Measurements from ENCODE around the gene ERBB4. TPM values are rescaled to one million over a fixed set of nuclear protein-coding genes. Genes with fewer than 3 reads are reported as not detected.

Gene ERBB4
- total and polyA plus RNA-seq, 2 of the 8 experiments (the other 6 are each of a cell fraction or from before 2014, with no cell fraction given): 0.34 to 1.3 TPM

- TF ChIP-seq ZNF274 (IDR thresholded peaks at IDR 0.05; ENCODE audit: borderline replicate concordance, extremely low read depth, low read length) (no peak), CREB1 (IDR thresholded peaks at IDR 0.05) (no peak), EZH2 (IDR thresholded peaks at IDR 0.05; ENCODE audit: low read depth, low read length, severe bottlenecking) (no peak), NRF1 (IDR thresholded peaks at IDR 0.05; ENCODE audit: low read depth, low read length) (no peak), TAF1 (IDR thresholded peaks at IDR 0.05; ENCODE audit: low read depth, low read length) (no peak)
Measured at GRCh38 chr2:212034841-212035585, 503.6 kb downstream of the ERBB4 start (continued).
